Parathyroid adenoma (tissue), 2 donors: ENCODE results near the gene TSC22D3.

Source experiments
- H2AFZ ChIP-seq: fragments of 300-600 bp; sonication (generic); one replicate; pipeline ENCODE4 v1.7.0; 2017; ENCODE audit warnings: antibody characterized with exemption, mild to moderate bottlenecking
- H3K27ac ChIP-seq: fragments of 300-600 bp; sonication (generic); one replicate; pipeline ENCODE4 v1.7.0; 2017
- H3K27me3 ChIP-seq: fragments of 300-600 bp; sonication (generic); one replicate; pipeline ENCODE4 v1.7.0; 2017; ENCODE audit warnings: low read length; ENCODE audit not compliant: control insufficient read depth, insufficient read depth
- H3K36me3 ChIP-seq: fragments of 300-600 bp; sonication (generic); one replicate; pipeline ENCODE4 v1.7.0; 2017; ENCODE audit warnings: low read length; ENCODE audit not compliant: control insufficient read depth, insufficient read depth
- H3K4me1 ChIP-seq: fragments of 300-600 bp; sonication (generic); one replicate; pipeline ENCODE4 v1.7.0; 2017; ENCODE audit warnings: control low read depth
- H3K4me2 ChIP-seq: fragments of 300-600 bp; sonication (generic); one replicate; pipeline ENCODE4 v1.7.0; 2017; ENCODE audit warnings: low read length
- H3K4me3 ChIP-seq: fragments of 300-600 bp; sonication (generic); one replicate; pipeline ENCODE4 v1.7.0; 2017; ENCODE audit warnings: low read depth, low read length
- H3K79me2 ChIP-seq: fragments of 300-600 bp; sonication (generic); one replicate; pipeline ENCODE4 v1.7.0; 2017; ENCODE audit warnings: control low read depth
- H3K9ac ChIP-seq: fragments of 300-600 bp; sonication (generic); one replicate; pipeline ENCODE4 v1.7.0; 2017; ENCODE audit warnings: mild to moderate bottlenecking
- H3K9me3 ChIP-seq: fragments of 300-600 bp; sonication (generic); one replicate; pipeline ENCODE4 v1.7.0; 2017; ENCODE audit warnings: low read length; ENCODE audit not compliant: control insufficient read depth
- CTCF ChIP-seq: fragments of 300-600 bp; sonication (generic); IDR thresholded peaks from one replicate; pipeline ENCODE4 v1.7.0; 2017; ENCODE audit warnings: antibody characterized with exemption, mild to moderate bottlenecking
- donor health status: primary hyperparathyroidism.

The TSC22D3 gene

GRCh38 chrX:107741404-107741790 lies 34.2 kb downstream of the TSC22D3 start:
- H3K27ac ChIP-seq = peak overlapping the region; percentile 99
- H3K36me3 ChIP-seq = no peaks in the 10 kb centered on the region
- H3K27me3 ChIP-seq = no peaks in the 10 kb centered on the region
- H3K4me3 ChIP-seq = no peak overlapping the region
- H3K79me2 ChIP-seq = peaks cover 8% of the 10 kb centered on the region
- H3K9ac ChIP-seq = no peak overlapping the region
- H3K4me1 ChIP-seq = peaks cover 67% of the 10 kb centered on the region
- H3K4me2 ChIP-seq = peak overlapping the region; percentile 53
- TF ChIP-seq CTCF = no peak
- no peaks in the 10 kb centered on the region for H3K9me3 ChIP-seq
- H2AFZ ChIP-seq = no peak overlapping the region

- Histone ChIP-seq H3K27ac (peak overlapping the region; percentile 99), H2AFZ (no peak overlapping the region), H3K9me3 (no peaks in the 10 kb centered on the region), H3K27me3 (no peaks in the 10 kb centered on the region), H3K9ac (no peak overlapping the region), H3K4me2 (no peak overlapping the region), H3K4me3 (no peak overlapping the region), H3K79me2 (peaks cover 8% of the 10 kb centered on the region), H3K36me3 (no peaks in the 10 kb centered on the region), H3K4me1 (peaks cover 67% of the 10 kb centered on the region)
- TF ChIP-seq CTCF = no peak
Observed at GRCh38 chrX:107739541-107739940, 36.0 kb downstream of the TSC22D3 start.

GRCh38 chrX:107738768-107739167 lies 36.8 kb downstream of the TSC22D3 start:
- no peak overlapping the region for H3K4me3 ChIP-seq
- H3K36me3 ChIP-seq = no peaks in the 10 kb centered on the region
- no peaks in the 10 kb centered on the region for H3K9me3 ChIP-seq
- H3K4me2 ChIP-seq = no peak overlapping the region
- H3K9ac ChIP-seq = no peak overlapping the region
- peaks cover 69% of the 10 kb centered on the region for H3K4me1 ChIP-seq
- H3K79me2 ChIP-seq = peaks cover 4% of the 10 kb centered on the region
- H3K27me3 ChIP-seq = no peaks in the 10 kb centered on the region
- H2AFZ ChIP-seq = no peak overlapping the region
- peak overlapping the region; percentile 99 for H3K27ac ChIP-seq
- no peak for TF ChIP-seq CTCF

GRCh38 chrX:107738272-107738671 lies 37.3 kb downstream of the TSC22D3 start:
- H3K9ac ChIP-seq = no peak overlapping the region
- H3K4me1 ChIP-seq = peaks cover 67% of the 10 kb centered on the region
- TF ChIP-seq CTCF = no peak

GRCh38 chrX:107736781-107737531 lies 38.6 kb downstream of the TSC22D3 start:
- no peak overlapping the region for H3K4me3 ChIP-seq
- no peak overlapping the region for H2AFZ ChIP-seq
- TF ChIP-seq CTCF = no peak
- no peaks in the 10 kb centered on the region for H3K27me3 ChIP-seq
- H3K9ac ChIP-seq = no peak overlapping the region
- peaks cover 4% of the 10 kb centered on the region for H3K79me2 ChIP-seq
- peaks cover 57% of the 10 kb centered on the region for H3K4me1 ChIP-seq
- peak overlapping the region; percentile 53 for H3K27ac ChIP-seq
- H3K4me2 ChIP-seq = no peak overlapping the region
- H3K36me3 ChIP-seq = no peaks in the 10 kb centered on the region
- H3K9me3 ChIP-seq = no peaks in the 10 kb centered on the region

More at GRCh38 chrX:107738272-107738671, 37.3 kb downstream of the TSC22D3 start:
- no peaks in the 10 kb centered on the region for H3K36me3 ChIP-seq
- H3K27me3 ChIP-seq = no peaks in the 10 kb centered on the region
- H3K4me3 ChIP-seq = no peak overlapping the region
- no peaks in the 10 kb centered on the region for H3K9me3 ChIP-seq
- peaks cover 4% of the 10 kb centered on the region for H3K79me2 ChIP-seq
- peak overlapping the region; percentile 99 for H3K27ac ChIP-seq
- no peak overlapping the region for H3K4me2 ChIP-seq
- no peak overlapping the region for H2AFZ ChIP-seq
